Stimulated activated naive CD8-positive, alpha-beta T cell treated with anti-CD3 and anti-CD28 coated beads, Interleukin-15, amount 100 ng/mL, for 72 hours (primary cell): ENCODE data around the gene PBOV1.
A peak's percentile ranks its signal among the peaks of the same experiment; 100 is the strongest.
"Not testable (repeated sequence)": the region's sequence is repeated elsewhere in the genome, so short reads cannot be mapped to it uniquely, and the experiment has no call there.

Experiments
- ATAC-seq: fragments of 150-1000 bp; cut with Tn5 transposase; 2 replicates; pipeline ENCODE4 v1.10.0; 2021; ENCODE audit warnings: mild to moderate bottlenecking, moderate library complexity
- DNase-seq, 2 donors: peaks; one replicate each; pipeline ENCODE4 v3.0.0; 2021 to 2022
- H3K27ac Mint-ChIP-seq, 2 donors: one replicate each; pipeline ENCODE4 v1.8.0; 2022; ENCODE audit warnings: mild to moderate bottlenecking in 2 of 2, mixed read lengths in 2 of 2, moderate library complexity in 2 of 2
- H3K27me3 Mint-ChIP-seq: one replicate; pipeline ENCODE4 v1.8.0; 2022; ENCODE audit warnings: mixed read lengths
- H3K4me1 Mint-ChIP-seq: one replicate; pipeline ENCODE4 v1.8.0; 2022; ENCODE audit warnings: mild to moderate bottlenecking, mixed read lengths
- H3K4me3 Mint-ChIP-seq, 2 donors: one replicate each; pipeline ENCODE4 v1.8.0; 2022; ENCODE audit warnings: mild to moderate bottlenecking in 2 of 2, mixed read lengths in 2 of 2, moderate library complexity in 1 of 2
- H3K9me3 Mint-ChIP-seq, 2 donors: one replicate each; pipeline ENCODE4 v1.8.0; 2022; ENCODE audit warnings: mixed read lengths in 2 of 2

Gene PBOV1

GRCh38 chr6:138226700-138227315 is 8.5 kb upstream of the PBOV1 start:
- no peak for DNase-seq
- Mint-ChIP-seq H3K27ac (no peak overlapping the region), H3K27me3 (peaks cover 16% of the 10 kb centered on the region), H3K4me3 (no peak overlapping the region), H3K4me1 (no peaks in the 10 kb centered on the region), H3K9me3 (no peaks in the 10 kb centered on the region)
- ATAC-seq, result no peak

DNA sequence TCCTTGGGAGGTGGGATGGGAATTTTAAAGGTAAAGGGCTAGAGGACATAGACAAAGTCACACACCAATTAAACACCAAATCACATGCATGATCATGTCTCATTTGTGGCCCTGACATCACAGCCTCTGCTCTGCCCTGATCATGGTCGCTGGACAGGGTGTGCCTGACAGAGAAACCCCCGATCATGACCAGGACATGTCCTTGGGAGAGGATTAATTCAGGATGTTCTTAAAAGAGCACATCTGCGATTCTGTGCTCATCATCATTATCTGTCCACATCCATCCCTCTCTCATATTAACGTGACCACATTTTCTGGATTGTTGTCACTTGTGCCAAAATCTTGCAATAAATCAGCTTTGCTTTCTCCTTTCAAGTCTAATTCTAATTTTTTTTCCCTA is 7.7 kb upstream of the PBOV1 start:
- no peak for ATAC-seq
- Mint-ChIP-seq H3K9me3 (no peaks in the 10 kb centered on the region), H3K4me1 (no peaks in the 10 kb centered on the region), H3K27me3 (peaks cover 14% of the 10 kb centered on the region), H3K27ac (no peak overlapping the region), H3K4me3 (no peak overlapping the region)
- no peak for DNase-seq

DNA sequence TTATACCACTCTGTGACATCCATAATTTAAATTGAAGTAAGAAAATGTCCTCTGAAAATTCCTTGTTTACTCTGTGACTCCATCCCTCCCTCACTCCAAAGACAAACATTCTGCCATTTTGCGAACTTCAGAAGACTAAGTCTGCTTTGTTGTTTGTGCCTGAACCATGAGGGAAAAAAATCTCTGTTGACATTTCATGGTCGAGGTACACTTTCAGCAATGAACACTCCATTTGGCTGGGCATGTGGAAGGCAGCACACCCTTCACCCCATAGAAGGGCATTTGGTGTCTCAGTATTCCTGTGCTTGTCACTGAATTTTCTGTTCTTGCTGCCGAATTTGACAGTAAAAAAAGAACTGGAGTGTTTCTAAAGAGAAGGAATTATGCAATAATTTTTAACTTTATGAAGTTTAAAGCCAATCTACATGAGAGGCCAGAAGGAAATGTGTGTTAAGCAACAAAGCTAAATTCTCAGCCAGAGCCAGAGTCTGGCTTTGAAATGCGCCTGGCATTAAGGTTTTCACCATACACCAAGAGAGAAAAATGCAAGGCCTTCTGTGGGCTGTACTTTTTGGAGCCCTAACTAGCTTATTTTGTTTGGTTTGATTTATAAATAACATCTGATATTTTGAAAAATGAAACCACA is 4.7 kb upstream of the PBOV1 start:
- H3K4me3 Mint-ChIP-seq, result no peak overlapping the region
- peaks cover 19% of the 10 kb centered on the region for H3K27me3 Mint-ChIP-seq
- no peak for ATAC-seq
- H3K4me1 Mint-ChIP-seq, result no peaks in the 10 kb centered on the region
- no peak overlapping the region for H3K27ac Mint-ChIP-seq
- no peak for DNase-seq
- no peaks in the 10 kb centered on the region for H3K9me3 Mint-ChIP-seq

- DNase-seq (no peak), ATAC-seq (no peak)
- Mint-ChIP-seq H3K4me3 (no peak overlapping the region), H3K27ac (no peak overlapping the region), H3K4me1 (no peaks in the 10 kb centered on the region), H3K9me3 (no peaks in the 10 kb centered on the region), H3K27me3 (peaks cover 30% of the 10 kb centered on the region)
Observed at GRCh38 chr6:138219901-138220300, 1.6 kb upstream of the PBOV1 start.

GRCh38 chr6:138219398-138219797 is 1.1 kb upstream of the PBOV1 start:
- Mint-ChIP-seq H3K4me3 (no peak overlapping the region), H3K27ac (no peak overlapping the region), H3K9me3 (no peaks in the 10 kb centered on the region), H3K4me1 (no peaks in the 10 kb centered on the region), H3K27me3 (peaks cover 33% of the 10 kb centered on the region)
- ATAC-seq, result no peak
- no peak for DNase-seq

GRCh38 chr6:138215093-138215782 is 3.1 kb downstream of the PBOV1 start:
- Mint-ChIP-seq H3K9me3 (no peaks in the 10 kb centered on the region), H3K27me3 (peaks cover 36% of the 10 kb centered on the region), H3K27ac (no peak overlapping the region), H3K4me1 (no peaks in the 10 kb centered on the region), H3K4me3 (no peak overlapping the region)
- no peak for DNase-seq
- no peak for ATAC-seq

GRCh38 chr6:138212530-138212929 is 5.8 kb downstream of the PBOV1 start:
- H3K4me1 Mint-ChIP-seq, H3K9me3 Mint-ChIP-seq, ATAC-seq, H3K4me3 Mint-ChIP-seq, H3K27ac Mint-ChIP-seq, DNase-seq: not testable (repeated sequence)
- H3K27me3 Mint-ChIP-seq, result peaks cover 38% of the 10 kb centered on the region

- no peaks in the 10 kb centered on the region for H3K9me3 Mint-ChIP-seq
- DNase-seq (no peak), ATAC-seq (no peak)
- peaks cover 36% of the 10 kb centered on the region for H3K27me3 Mint-ChIP-seq
- no peaks in the 10 kb centered on the region for H3K4me1 Mint-ChIP-seq
- H3K4me3 Mint-ChIP-seq, result no peak overlapping the region
- H3K27ac Mint-ChIP-seq, result no peak overlapping the region
Observed at GRCh38 chr6:138211601-138212000, 6.7 kb downstream of the PBOV1 start.

- no peak for ATAC-seq
- Mint-ChIP-seq H3K27me3 (peaks cover 31% of the 10 kb centered on the region), H3K4me3 (no peak overlapping the region)
Observed at GRCh38 chr6:138211048-138211581, 7.2 kb downstream of the PBOV1 start.

DNA sequence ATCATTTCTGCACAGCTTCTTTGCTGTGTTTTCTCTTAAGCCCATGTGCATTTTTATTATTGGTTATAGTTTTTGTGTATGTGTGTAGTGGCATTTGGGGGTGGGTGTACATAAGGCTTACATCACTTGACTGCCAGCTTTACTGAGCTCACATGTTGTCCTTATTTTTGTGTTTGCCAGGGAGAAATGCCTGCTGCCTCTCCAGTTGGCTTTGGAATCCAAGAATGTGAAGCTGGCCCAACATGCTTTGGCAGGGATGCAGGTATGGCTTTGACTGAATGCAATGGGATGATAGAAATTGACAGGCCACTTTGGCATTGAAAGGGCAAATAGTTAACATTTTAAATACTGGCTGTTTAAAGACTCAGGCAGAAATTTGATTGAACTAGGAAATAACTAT is 11.4 kb downstream of the PBOV1 start:
- DNase-seq, result no peak
- ATAC-seq, result no peak
- H3K27ac Mint-ChIP-seq, result no peak overlapping the region
- H3K9me3 Mint-ChIP-seq, result no peaks in the 10 kb centered on the region
- H3K4me1 Mint-ChIP-seq, result no peaks in the 10 kb centered on the region
- no peak overlapping the region for H3K4me3 Mint-ChIP-seq
- peaks cover 24% of the 10 kb centered on the region for H3K27me3 Mint-ChIP-seq

More at GRCh38 chr6:138211048-138211581, 7.2 kb downstream of the PBOV1 start:
- DNase-seq, result no peak
- no peak overlapping the region for H3K27ac Mint-ChIP-seq
- H3K9me3 Mint-ChIP-seq, result no peaks in the 10 kb centered on the region
- no peaks in the 10 kb centered on the region for H3K4me1 Mint-ChIP-seq

GRCh38 chr6:138205437-138206094 is 12.7 kb downstream of the PBOV1 start:
- DNase-seq, result no peak
- Mint-ChIP-seq H3K27ac (peak overlapping the region in 1 of 2 donors; percentile 8), H3K4me3 (no peak overlapping the region), H3K4me1 (no peaks in the 10 kb centered on the region), H3K9me3 (no peaks in the 10 kb centered on the region), H3K27me3 (peaks cover 33% of the 10 kb centered on the region)
- ATAC-seq, result no peak

GRCh38 chr6:138204792-138205384 is 13.4 kb downstream of the PBOV1 start:
- H3K27ac Mint-ChIP-seq, result no peak overlapping the region
- H3K4me1 Mint-ChIP-seq, result no peaks in the 10 kb centered on the region
- no peak overlapping the region for H3K4me3 Mint-ChIP-seq
- H3K27me3 Mint-ChIP-seq, result peaks cover 33% of the 10 kb centered on the region
- H3K9me3 Mint-ChIP-seq, result no peaks in the 10 kb centered on the region
- ATAC-seq, result no peak
- DNase-seq, result no peak

DNA sequence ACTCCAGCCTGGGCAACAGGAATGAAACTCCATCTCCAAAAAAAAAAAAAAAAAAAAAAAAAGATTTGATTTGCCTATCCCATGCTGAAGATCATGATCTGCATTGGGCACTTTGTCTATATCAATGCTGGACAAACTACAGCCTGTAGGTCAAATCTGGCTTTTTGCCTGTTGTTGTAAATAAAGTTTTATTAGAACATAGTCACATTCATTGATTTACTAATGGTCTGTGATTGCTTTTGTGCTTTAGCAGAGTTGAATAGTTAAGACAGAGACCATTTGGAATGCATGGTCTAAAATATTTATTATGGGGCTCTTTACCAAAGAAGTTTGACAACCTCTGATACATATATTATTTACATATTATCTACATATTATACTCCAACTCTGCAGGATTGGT is 14.0 kb downstream of the PBOV1 start:
- H3K27me3 Mint-ChIP-seq, result peaks cover 29% of the 10 kb centered on the region
- ATAC-seq, result no peak
- no peaks in the 10 kb centered on the region for H3K9me3 Mint-ChIP-seq
- no peak overlapping the region for H3K4me3 Mint-ChIP-seq
- no peaks in the 10 kb centered on the region for H3K4me1 Mint-ChIP-seq
- H3K27ac Mint-ChIP-seq, result no peak overlapping the region
- DNase-seq, result no peak

- Mint-ChIP-seq H3K4me3 (no peak overlapping the region), H3K4me1 (no peaks in the 10 kb centered on the region), H3K27me3 (peaks cover 25% of the 10 kb centered on the region), H3K27ac (no peak overlapping the region), H3K9me3 (no peaks in the 10 kb centered on the region)
- ATAC-seq (no peak), DNase-seq (no peak)
Observed at GRCh38 chr6:138203315-138203714, 15.0 kb downstream of the PBOV1 start.

- Mint-ChIP-seq H3K9me3 (no peaks in the 10 kb centered on the region), H3K4me3 (no peak overlapping the region), H3K27ac (no peak overlapping the region), H3K27me3 (peaks cover 25% of the 10 kb centered on the region), H3K4me1 (no peaks in the 10 kb centered on the region)
- ATAC-seq, result no peak
- DNase-seq, result no peak
Observed at GRCh38 chr6:138201836-138202235, 16.5 kb downstream of the PBOV1 start.
